ENCODE measurements around the gene PPP1R3E. TPM values are rescaled to one million over a fixed set of nuclear protein-coding genes. Genes with fewer than 3 reads are reported as not detected.

The PPP1R3E gene
- total RNA-seq, 1 experiment from 2014 or later = 3.9 TPM

DNA sequence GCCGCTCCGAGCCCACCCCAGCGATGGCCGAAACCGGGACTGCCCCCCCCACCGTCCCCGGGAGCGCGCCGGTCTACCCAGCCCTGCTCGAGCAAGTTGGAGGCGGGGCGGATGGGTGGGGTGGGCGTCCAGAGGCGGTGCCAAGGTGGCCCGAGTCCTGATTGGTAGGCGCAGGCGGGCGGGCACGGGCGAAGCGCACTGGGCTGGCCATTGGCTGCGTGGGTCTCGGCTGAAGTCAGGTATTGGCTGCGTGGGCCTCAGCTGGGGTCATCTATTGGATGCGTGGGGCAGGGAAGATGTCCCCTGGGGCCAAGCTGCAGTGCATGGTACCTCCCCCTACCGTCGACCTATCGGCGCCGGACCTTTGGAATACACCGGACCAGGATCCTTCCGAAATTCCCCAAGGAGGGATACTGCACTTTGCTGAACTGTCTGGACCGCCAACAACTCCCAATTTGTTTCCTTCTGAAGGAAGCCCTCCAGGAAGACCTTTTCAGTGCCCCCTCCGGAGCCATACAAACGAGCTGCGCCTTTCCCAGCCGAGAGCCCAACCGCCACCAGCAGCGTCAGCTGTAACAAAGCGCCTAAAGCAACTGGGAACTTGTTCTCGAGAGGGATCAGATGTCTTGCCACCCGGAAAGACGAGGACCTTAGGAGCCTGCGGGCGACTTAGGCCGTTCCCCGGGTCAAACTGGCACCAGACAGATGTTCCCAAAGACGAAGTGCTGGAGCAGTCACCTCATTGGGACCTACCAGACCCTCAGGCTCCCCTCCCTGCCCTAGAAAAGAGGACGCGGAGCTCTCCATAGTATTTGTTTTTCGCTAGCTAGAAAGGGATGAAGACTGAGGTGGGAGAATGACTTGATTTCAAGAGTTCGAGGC, 16.4 kb downstream of the PPP1R3E start, which contains the start of gene HOMEZ:
Gene HOMEZ, minus strand, starts transcription at position 113 of the 882 bp plus-strand sequence. CDS start 180 bp downstream, outside the sequence.
- Mint-ChIP-seq H3K27ac (peak within 1 kb of the TSS; percentile 97 to 98 (median 97)), H3K27me3 (ENCODE audit: low read depth) (peaks cover 82% of the 10 kb centered on the region), H3K9me3 (no peaks in the 10 kb centered on the region; a peak in 1 of 5 replicates), H3K4me3 (peak within 1 kb of the TSS; percentile 90 to 97), H3K4me1 (peaks cover 14 to 15% of the 10 kb centered on the region in 2 experiments), H3K36me3 (ENCODE audit: insufficient read depth in 1 of 3, low read depth in 3 of 3) (no peaks in the 10 kb centered on the region; a peak in 2 of 7 replicates)
- H3K14ac ChIP-seq (ENCODE audit: insufficient read depth, low read length) = 0 out of 2 replicates have a peak within 1 kb of the TSS, but pooled peaks have one; percentile 34
- H4K5ac ChIP-seq (ENCODE audit: insufficient read length, low read depth, low read length) = no peak within 1 kb of the TSS
- peak within 1 kb of the TSS; percentile 70 for H2AFZ ChIP-seq (ENCODE audit: low read length)
- H4K91ac ChIP-seq (ENCODE audit: insufficient read length, low read depth, low read length) = no peak within 1 kb of the TSS
- H3K79me2 ChIP-seq (ENCODE audit: insufficient read depth, low read length) = no peaks in the 10 kb centered on the region
- H4K8ac ChIP-seq (replicated peaks; ENCODE audit: insufficient read length, low read depth, low read length) = no peak within 1 kb of the TSS
- no peaks in the 10 kb centered on the region for H3K79me1 ChIP-seq (ENCODE audit: insufficient read depth, low read depth, low read length, poor library complexity, severe bottlenecking)
- H2AK5ac ChIP-seq (ENCODE audit: insufficient read length, low read length) = no peak within 1 kb of the TSS
- H3K4me1 ChIP-seq (ENCODE audit: insufficient read depth, low read length) = no peaks in the 10 kb centered on the region
- peak within 1 kb of the TSS; percentile 39 for H3K9ac ChIP-seq (ENCODE audit: extremely low read depth, insufficient read length, low read length)
- TF ChIP-seq, protein P1, sequence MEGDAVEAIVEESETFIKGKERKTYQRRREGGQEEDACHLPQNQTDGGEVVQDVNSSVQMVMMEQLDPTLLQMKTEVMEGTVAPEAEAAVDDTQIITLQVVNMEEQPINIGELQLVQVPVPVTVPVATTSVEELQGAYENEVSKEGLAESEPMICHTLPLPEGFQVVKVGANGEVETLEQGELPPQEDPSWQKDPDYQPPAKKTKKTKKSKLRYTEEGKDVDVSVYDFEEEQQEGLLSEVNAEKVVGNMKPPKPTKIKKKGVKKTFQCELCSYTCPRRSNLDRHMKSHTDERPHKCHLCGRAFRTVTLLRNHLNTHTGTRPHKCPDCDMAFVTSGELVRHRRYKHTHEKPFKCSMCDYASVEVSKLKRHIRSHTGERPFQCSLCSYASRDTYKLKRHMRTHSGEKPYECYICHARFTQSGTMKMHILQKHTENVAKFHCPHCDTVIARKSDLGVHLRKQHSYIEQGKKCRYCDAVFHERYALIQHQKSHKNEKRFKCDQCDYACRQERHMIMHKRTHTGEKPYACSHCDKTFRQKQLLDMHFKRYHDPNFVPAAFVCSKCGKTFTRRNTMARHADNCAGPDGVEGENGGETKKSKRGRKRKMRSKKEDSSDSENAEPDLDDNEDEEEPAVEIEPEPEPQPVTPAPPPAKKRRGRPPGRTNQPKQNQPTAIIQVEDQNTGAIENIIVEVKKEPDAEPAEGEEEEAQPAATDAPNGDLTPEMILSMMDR (conservative IDR thresholded peaks at IDR 0.05) = peak; percentile 15; the same call in 1 of the 3 replicates
- no CpG with 5 or more reads among the region's 53 CpGs for WGBS (ENCODE audit: extremely low coverage, insufficient read length, low lambda C conversion rate)
- DNase-seq = peak; percentile 99
- no peaks in the 10 kb centered on the region for H3K9me3 ChIP-seq (ENCODE audit: control insufficient read depth, low read depth, low read length)
- H3K56ac ChIP-seq (ENCODE audit: insufficient read length, low read depth, low read length) = no peak within 1 kb of the TSS
- H2BK20ac ChIP-seq (ENCODE audit: low read depth, low read length, poor library complexity, severe bottlenecking) = no peak within 1 kb of the TSS
- peaks cover 10% of the 10 kb centered on the region for H3K23me2 ChIP-seq (ENCODE audit: insufficient read length, low read depth, low read length, poor library complexity, severe bottlenecking)
- no peak within 1 kb of the TSS for H2BK5ac ChIP-seq (ENCODE audit: insufficient read length, low read length)
- H2BK120ac ChIP-seq (ENCODE audit: low read depth, low read length, poor library complexity, severe bottlenecking) = no peak within 1 kb of the TSS
- no peak within 1 kb of the TSS for H2BK15ac ChIP-seq (ENCODE audit: low read depth, low read length)
- H3K27me3 ChIP-seq (ENCODE audit: insufficient read depth, low read length) = peaks cover 17% of the 10 kb centered on the region; the same call in 1 of the 2 replicates
- peak within 1 kb of the TSS; percentile 91 for H3K4me2 ChIP-seq (ENCODE audit: insufficient read depth, insufficient read length, low read length)
- H3K27ac ChIP-seq (ENCODE audit: insufficient read length, low read depth, low read length) = no peak within 1 kb of the TSS
- H3K4ac ChIP-seq (ENCODE audit: low read depth, low read length) = no peak within 1 kb of the TSS
- H3K18ac ChIP-seq (ENCODE audit: insufficient read length, low read depth, low read length) = no peak within 1 kb of the TSS
- H4K20me1 ChIP-seq (ENCODE audit: control insufficient read depth, insufficient read depth, insufficient read length) = no peaks in the 10 kb centered on the region
- H3T11ph ChIP-seq (ENCODE audit: low read length) = no peak within 1 kb of the TSS
- H3K23ac ChIP-seq (ENCODE audit: insufficient read length, low read depth, low read length) = no peak within 1 kb of the TSS
- H2BK12ac ChIP-seq (ENCODE audit: insufficient read length, low read depth, low read length) = no peak within 1 kb of the TSS

Data from H9 (cell line).